HepG2 (cell line): ENCODE data around the gene TPX2. TPM values are rescaled to one million over a fixed set of nuclear protein-coding genes. Genes with fewer than 3 reads are reported as not detected.
A peak's percentile ranks its signal among the peaks of the same experiment; 100 is the strongest.

ENCODE experiments used
- ATF2 ChIP-seq: sonication (generic); formaldehyde crosslinking; IDR thresholded peaks from 2 replicates; pipeline ENCODE4 v1.4.0; 2020; ENCODE audit warnings: missing genetic modification reagents
- CCDC6 ChIP-seq: sonication (generic); formaldehyde crosslinking; IDR thresholded peaks from 2 replicates; pipeline ENCODE4 v1.8.1; 2022; ENCODE audit warnings: mild to moderate bottlenecking, missing genetic modification reagents, moderate library complexity
- CHD4 ChIP-seq: fragments of 200-600 bp; sonication (generic); IDR thresholded peaks from 2 replicates; pipeline ENCODE4 v1.7.0; 2017; ENCODE audit warnings: mild to moderate bottlenecking, low read length, borderline replicate concordance
- GFI1 ChIP-seq: sonication (generic); formaldehyde crosslinking; IDR thresholded peaks from 2 replicates; pipeline ENCODE4 v1.5.0; 2020; ENCODE audit warnings: missing genetic modification reagents, mild to moderate bottlenecking, borderline replicate concordance
- HMGA1 ChIP-seq: sonication (generic); formaldehyde crosslinking; conservative IDR thresholded peaks from 2 replicates; pipeline ENCODE4 v1.4.0; 2020; ENCODE audit warnings: missing genetic modification reagents
- HMGXB3 ChIP-seq: sonication (generic); formaldehyde crosslinking; IDR thresholded peaks from 2 replicates; pipeline ENCODE4 v1.4.0; 2020; ENCODE audit warnings: missing genetic modification reagents, borderline replicate concordance
- IRX3 ChIP-seq: sonication (generic); formaldehyde crosslinking; IDR thresholded peaks from 2 replicates; pipeline ENCODE4 v1.8.1; 2023; ENCODE audit warnings: mild to moderate bottlenecking, low read depth, missing genetic modification reagents, borderline replicate concordance
- MXD3 ChIP-seq: IDR thresholded peaks from 2 replicates; pipeline ENCODE4 v1.6.1; 2016; ENCODE audit warnings: mild to moderate bottlenecking, missing biosample characterization, missing genetic modification reagents
- NFE2L1 ChIP-seq: sonication (generic); formaldehyde crosslinking; IDR thresholded peaks from 2 replicates; pipeline ENCODE4 v1.4.0; 2020; ENCODE audit warnings: missing genetic modification reagents, mild to moderate bottlenecking, borderline replicate concordance
- POLR2AphosphoS2 ChIP-seq: IDR thresholded peaks from 2 replicates; pipeline ENCODE4 v1.6.1; 2011; ENCODE audit warnings: low read depth, low read length, improper control_type of control experiment
- REPIN1 ChIP-seq: sonication (generic); formaldehyde crosslinking; IDR thresholded peaks from 2 replicates; pipeline ENCODE4 v1.8.0; 2022; ENCODE audit warnings: missing genetic modification reagents, low read depth, mild to moderate bottlenecking, borderline replicate concordance
- RXRA ChIP-seq: sonication (generic); formaldehyde crosslinking; IDR thresholded peaks from 2 replicates; pipeline ENCODE4 v1.5.1; 2020; ENCODE audit warnings: missing genetic modification reagents
- RXRB ChIP-seq: IDR thresholded peaks from 2 replicates; pipeline ENCODE4 v1.6.1; 2016; ENCODE audit warnings: borderline replicate concordance, missing genetic modification reagents, missing compliant biosample characterization
- TCF7L2 ChIP-seq: IDR thresholded peaks from 2 replicates; pipeline ENCODE4 v1.6.1; 2011; ENCODE audit warnings: mild to moderate bottlenecking, low read depth, low read length, moderate library complexity
- TGIF2 ChIP-seq: IDR thresholded peaks from 2 replicates; pipeline ENCODE4 v1.6.1; 2016; ENCODE audit warnings: control low read depth, missing compliant biosample characterization
- USF2 ChIP-seq, 2 experiments: sonication (generic) in 1 of 2; formaldehyde crosslinking in 1 of 2; IDR thresholded peaks; 2 replicates each; pipeline versions ENCODE4 v1.5.1 to v1.6.1; 2011 to 2020; ENCODE audit warnings: borderline replicate concordance in 1 of 2, low read depth in 1 of 2, low read length in 1 of 2, mild to moderate bottlenecking in 1 of 2, missing genetic modification reagents in 1 of 2, moderate library complexity in 1 of 2
- ZFP90 ChIP-seq: sonication (generic); formaldehyde crosslinking; IDR thresholded peaks from 2 replicates; pipeline ENCODE4 v1.8.0; 2022; ENCODE audit warnings: missing genetic modification reagents, mild to moderate bottlenecking, inconsistent platforms, borderline replicate concordance
- ZNF225 ChIP-seq: sonication (generic); formaldehyde crosslinking; IDR thresholded peaks from 2 replicates; pipeline ENCODE4 v1.4.0; 2020; ENCODE audit warnings: mild to moderate bottlenecking, missing genetic modification reagents
- ZNF33A ChIP-seq: sonication (generic); formaldehyde crosslinking; IDR thresholded peaks from 2 replicates; pipeline ENCODE4 v1.5.1; 2020; ENCODE audit warnings: missing genetic modification reagents, mild to moderate bottlenecking, moderate library complexity, borderline replicate concordance
- ZNF598 ChIP-seq: sonication (generic); formaldehyde crosslinking; IDR thresholded peaks from 2 replicates; pipeline ENCODE4 v1.5.1; 2020; ENCODE audit warnings: mild to moderate bottlenecking, missing genetic modification reagents, borderline replicate concordance
- ZNF616 ChIP-seq: sonication (generic); formaldehyde crosslinking; IDR thresholded peaks from 2 replicates; pipeline ENCODE4 v1.5.0; 2020; ENCODE audit warnings: low read depth, mild to moderate bottlenecking, missing genetic modification reagents
- polyA plus RNA-seq, 8 experiments: library from polyadenylated mRNA; depleted of rRNA in 3 of 8; stranded (reverse) in 7 of 8; unstranded in 1 of 8; fragments of >200 nt; fragmentation: Illumina TruSeq in 4 of 8; extraction: Trizol in 4 of 8; gene quantifications; 2 replicates each; pipeline versions ENCODE4 v1.2.1 to v1.2.3, GENCODE V29; 2011 to 2016; ENCODE audit warnings: low read depth in 4 of 8, missing spikeins in 1 of 8, mixed read lengths in 1 of 8; ENCODE audit not compliant: insufficient read depth in 1 of 8
- total RNA-seq, 5 experiments: library from RNA; depleted of rRNA; stranded (reverse); fragments of >200 nt; fragmentation: Illumina TruSeq; extraction: Trizol; gene quantifications; 2 replicates each; pipeline ENCODE4 v1.2.3, GENCODE V29; 2016; ENCODE audit warnings: low read depth in 1 of 5

Gene TPX2
- total and polyA plus RNA-seq, 2 of the 13 experiments (the other 11 are each of a cell fraction or from before 2014, with no cell fraction given), result 34.3 to 124 TPM

- TF ChIP-seq HMGA1 (no peak), ZNF225 (no peak; the same call in 1 of the 2 replicates), RXRB (no peak), ZNF598 (CRISPR knock-in tag) (no peak), REPIN1 (CRISPR knock-in tag) (no peak), ZFP90 (CRISPR knock-in tag) (0 out of 2 replicates have a peak, but pooled peaks have one; percentile 13), RXRA (CRISPR knock-in tag) (no peak), ZNF616 (CRISPR knock-in tag) (no peak), ATF2 (CRISPR knock-in tag) (no peak), IRX3 (CRISPR knock-in tag) (no peak), HMGXB3 (CRISPR knock-in tag) (0 out of 2 replicates have a peak, but pooled peaks have one; percentile 20), ZNF33A (CRISPR knock-in tag) (no peak), POLR2AphosphoS2 (no peak), TGIF2 (peak; percentile 29; the same call in 1 of the 2 replicates), TCF7L2 (no peak), CHD4 (no peak), NFE2L1 (CRISPR knock-in tag) (no peak), CCDC6 (CRISPR knock-in tag) (no peak), USF2 (IDR thresholded peaks at IDR 0.05; ENCODE audit: low read depth, low read length) (no peak), USF2 (CRISPR knock-in tag; IDR thresholded peaks at IDR 0.05; ENCODE audit: borderline replicate concordance) (no peak), GFI1 (no peak), MXD3 (no peak)
Observed at GRCh38 chr20:31718952-31719643, 20.0 kb upstream of the TPX2 start (continued).
